Keratinocyte (primary cell): ENCODE results near the gene APBB2. TPM values are rescaled to one million over a fixed set of nuclear protein-coding genes. Genes with fewer than 3 reads are reported as not detected.

Experiments used
- DNase-seq: peaks from one replicate; pipeline ENCODE4 v3.0.0-alpha.2; 2011; ENCODE audit warnings: low read depth, missing footprints, low spot score
- FAIRE-seq: peaks from 2 replicates; lab custom pipeline; 2011; peaks lifted over from hg19 to GRCh38; lab: Jason Lieb, UNC
- H2AFZ ChIP-seq: 2 replicates; pipeline ENCODE4 v1.6.0; 2012; ENCODE audit warnings: low read length, control low read depth, inconsistent platforms; ENCODE audit not compliant: control insufficient read depth
- H3K27ac ChIP-seq: 2 replicates; pipeline ENCODE4 v1.5.1; 2011; ENCODE audit warnings: low read length; ENCODE audit not compliant: control insufficient read depth, insufficient read depth
- H3K27me3 ChIP-seq: 3 replicates; pipeline ENCODE4 v1.6.0; 2011; ENCODE audit warnings: low read length; ENCODE audit not compliant: control insufficient read depth, insufficient read depth; ENCODE audit errors: extremely low read depth
- H3K36me3 ChIP-seq, 2 experiments: 2 replicates in 1 of 2; 3 replicates in 1 of 2; pipeline ENCODE4 v1.5.1; 2011; ENCODE audit warnings: low read length in 2 of 2, mild to moderate bottlenecking in 1 of 2; ENCODE audit not compliant: control insufficient read depth in 2 of 2, insufficient read depth in 2 of 2; ENCODE audit errors: extremely low read depth in 1 of 2
- H3K4me1 ChIP-seq: 3 replicates; pipeline ENCODE4 v1.5.1; 2011; ENCODE audit warnings: low read length; ENCODE audit not compliant: control insufficient read depth, insufficient read depth; ENCODE audit errors: extremely low read depth
- H3K4me2 ChIP-seq: 3 replicates; pipeline ENCODE4 v1.6.0; 2011; ENCODE audit warnings: low read depth, low read length; ENCODE audit not compliant: control insufficient read depth, insufficient read depth; ENCODE audit errors: extremely low read depth
- H3K4me3 ChIP-seq, 3 experiments: fragments of 200-600 bp in 1 of 3; sonication (generic) in 1 of 3; 2 replicates in 2 of 3; 3 replicates in 1 of 3; pipeline ENCODE4 v1.5.1; 2011 to 2016; ENCODE audit warnings: low read length in 3 of 3, mild to moderate bottlenecking in 3 of 3, control low read depth in 2 of 3, inconsistent platforms in 1 of 3, low read depth in 1 of 3, mixed read lengths in 1 of 3, mixed run types in 1 of 3, moderate library complexity in 1 of 3; ENCODE audit not compliant: control insufficient read depth in 2 of 3, insufficient read depth in 2 of 3; ENCODE audit errors: extremely low read depth in 1 of 3
- H3K79me2 ChIP-seq: 2 replicates; pipeline ENCODE4 v1.6.0; 2012; ENCODE audit warnings: low read length; ENCODE audit not compliant: control insufficient read depth, insufficient read depth
- H3K9ac ChIP-seq: 3 replicates; pipeline ENCODE4 v1.6.0; 2011; ENCODE audit warnings: low read length; ENCODE audit not compliant: control insufficient read depth, insufficient read depth; ENCODE audit errors: extremely low read depth
- H3K9me1 ChIP-seq: 3 replicates; pipeline ENCODE4 v1.6.0; 2011; ENCODE audit warnings: low read length; ENCODE audit not compliant: control insufficient read depth, insufficient read depth; ENCODE audit errors: extremely low read depth
- H3K9me3 ChIP-seq: 2 replicates; pipeline ENCODE4 v1.5.1; 2012; ENCODE audit warnings: low read depth, low read length; ENCODE audit not compliant: control insufficient read depth
- H4K20me1 ChIP-seq: 3 replicates; pipeline ENCODE4 v1.6.0; 2011; ENCODE audit warnings: low read length; ENCODE audit not compliant: control insufficient read depth, insufficient read depth; ENCODE audit errors: extremely low read depth
- EZH2 ChIP-seq: IDR thresholded peaks from one replicate; pipeline ENCODE4 v1.6.1; 2012; ENCODE audit warnings: inconsistent platforms, mild to moderate bottlenecking, low read length, moderate library complexity
- dilution Hi-C: fragments of 300-500 bp; cut with MboI; formaldehyde crosslinking; loops from one replicate; pipeline ENCODE4 v1.7.0; 2020; ENCODE audit warnings: low sequenced_read_pairs; ENCODE audit not compliant: extremely low pct_ligation_motif_present
- polyA plus RNA-seq, 5 experiments: library from polyadenylated mRNA; depleted of rRNA in 3 of 5; stranded (reverse) in 3 of 5; stranded (forward) in 1 of 5; unstranded in 1 of 5; fragments of >200 nt; gene quantifications; 1 replicate in 1 of 5; 2 replicates in 3 of 5; 3 replicates in 1 of 5; pipeline versions ENCODE4 v1.2.1 to v1.2.3, GENCODE V29; 2011 to 2012; ENCODE audit warnings: missing spikeins in 2 of 5, low read depth in 1 of 5, low replicate concordance in 1 of 5
- TF ChIP-seq, protein P1 (sequence below), 3 experiments: IDR thresholded peaks in 1 of 3; conservative IDR thresholded peaks in 1 of 3; optimal IDR thresholded peaks in 1 of 3; 2 replicates in 2 of 3; 3 replicates in 1 of 3; pipeline versions ENCODE3 to v1.5.1; 2011; ENCODE audit warnings: low read length in 3 of 3, mild to moderate bottlenecking in 3 of 3, moderate library complexity in 2 of 3, control low read depth in 1 of 3, inconsistent platforms in 1 of 3; ENCODE audit not compliant: insufficient read depth in 2 of 3; ENCODE audit errors: extremely low read depth in 1 of 3

APBB2 gene
- polyA plus RNA-seq, 1 donor (not counting 4 experiments of a cell fraction or from before 2014, with no cell fraction given) = 57.3 TPM

DNA sequence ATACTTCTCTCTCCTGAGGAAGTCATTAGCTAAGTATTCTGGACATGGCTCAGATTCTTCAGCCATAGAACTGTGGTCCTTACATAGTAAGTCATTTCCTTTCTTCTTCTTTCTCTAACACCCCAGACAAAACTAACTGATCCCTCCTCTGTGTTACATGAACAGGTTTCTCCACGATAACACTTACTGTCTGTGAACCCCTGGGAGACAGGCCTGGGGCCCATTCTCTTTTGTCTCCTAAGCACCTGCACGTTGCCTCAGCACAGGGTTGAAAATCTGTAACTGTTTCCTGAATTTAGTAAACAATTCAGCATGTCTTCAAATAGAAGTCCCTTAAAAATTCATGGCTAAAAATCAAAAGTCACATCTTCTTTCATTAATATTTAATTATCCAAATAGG is 24.7 kb downstream of the APBB2 start:
- H3K27ac ChIP-seq = no peak overlapping the region
- dilution Hi-C loops = no loop called here
- peaks cover 99% of the 10 kb centered on the region for H3K79me2 ChIP-seq
- peaks cover 4% of the 10 kb centered on the region for H4K20me1 ChIP-seq
- H3K27me3 ChIP-seq = no peaks in the 10 kb centered on the region
- H3K4me1 ChIP-seq = peaks cover 16% of the 10 kb centered on the region
- H3K9me3 ChIP-seq = no peaks in the 10 kb centered on the region
- no peak overlapping the region for H2AFZ ChIP-seq
- H3K4me2 ChIP-seq = no peak overlapping the region
- FAIRE-seq = peak; percentile 69
- TF ChIP-seq, protein P1, sequence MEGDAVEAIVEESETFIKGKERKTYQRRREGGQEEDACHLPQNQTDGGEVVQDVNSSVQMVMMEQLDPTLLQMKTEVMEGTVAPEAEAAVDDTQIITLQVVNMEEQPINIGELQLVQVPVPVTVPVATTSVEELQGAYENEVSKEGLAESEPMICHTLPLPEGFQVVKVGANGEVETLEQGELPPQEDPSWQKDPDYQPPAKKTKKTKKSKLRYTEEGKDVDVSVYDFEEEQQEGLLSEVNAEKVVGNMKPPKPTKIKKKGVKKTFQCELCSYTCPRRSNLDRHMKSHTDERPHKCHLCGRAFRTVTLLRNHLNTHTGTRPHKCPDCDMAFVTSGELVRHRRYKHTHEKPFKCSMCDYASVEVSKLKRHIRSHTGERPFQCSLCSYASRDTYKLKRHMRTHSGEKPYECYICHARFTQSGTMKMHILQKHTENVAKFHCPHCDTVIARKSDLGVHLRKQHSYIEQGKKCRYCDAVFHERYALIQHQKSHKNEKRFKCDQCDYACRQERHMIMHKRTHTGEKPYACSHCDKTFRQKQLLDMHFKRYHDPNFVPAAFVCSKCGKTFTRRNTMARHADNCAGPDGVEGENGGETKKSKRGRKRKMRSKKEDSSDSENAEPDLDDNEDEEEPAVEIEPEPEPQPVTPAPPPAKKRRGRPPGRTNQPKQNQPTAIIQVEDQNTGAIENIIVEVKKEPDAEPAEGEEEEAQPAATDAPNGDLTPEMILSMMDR (optimal IDR thresholded peaks at IDR 0.05 in 1 of 3, IDR thresholded peaks at IDR 0.05 in 1 of 3, conservative IDR thresholded peaks at IDR 0.05 in 1 of 3; ENCODE audit: extremely low read depth in 1 of 3, insufficient read depth in 2 of 3, low read length in 3 of 3) = no peak
- no peak for TF ChIP-seq EZH2
- H3K9ac ChIP-seq = no peak overlapping the region
- H3K4me3 ChIP-seq = no peak overlapping the region
- peaks cover 0 to 3% of the 10 kb centered on the region in 2 experiments for H3K36me3 ChIP-seq
- H3K9me1 ChIP-seq = no peaks in the 10 kb centered on the region
- no peak for DNase-seq

DNA sequence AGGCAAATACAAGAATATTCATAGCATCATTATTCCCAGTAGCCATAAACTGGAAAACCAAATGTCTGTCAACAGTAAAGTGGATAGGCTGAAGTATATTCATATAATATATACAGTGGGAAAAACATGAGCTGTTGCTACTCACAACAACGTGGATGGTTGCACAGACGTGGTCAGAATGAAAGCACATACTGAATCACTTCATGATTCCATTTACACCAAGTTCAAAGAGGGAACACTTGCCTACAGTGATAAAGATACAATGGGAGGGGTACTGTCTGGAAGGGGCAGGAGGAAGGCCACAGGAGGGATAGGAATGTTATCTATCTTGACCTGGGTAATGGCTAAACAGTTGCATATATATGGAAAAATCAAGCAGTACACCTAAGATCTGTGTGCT is 25.3 kb downstream of the APBB2 start:
- dilution Hi-C loops = no loop called here
- peaks cover 99% of the 10 kb centered on the region for H3K79me2 ChIP-seq
- FAIRE-seq = no peak

More for the DNA sequence above, 25.3 kb downstream of the APBB2 start:
- DNase-seq = no peak
- no peaks in the 10 kb centered on the region for H3K9me1 ChIP-seq
- H4K20me1 ChIP-seq = peaks cover 4% of the 10 kb centered on the region
- H3K4me2 ChIP-seq = no peak overlapping the region
- no peak overlapping the region for H2AFZ ChIP-seq
- H3K4me1 ChIP-seq = peaks cover 16% of the 10 kb centered on the region
- H3K9ac ChIP-seq = no peak overlapping the region
- no peak overlapping the region for H3K4me3 ChIP-seq
- TF ChIP-seq, protein P1 (optimal IDR thresholded peaks at IDR 0.05 in 1 of 3, IDR thresholded peaks at IDR 0.05 in 1 of 3, conservative IDR thresholded peaks at IDR 0.05 in 1 of 3; ENCODE audit: extremely low read depth in 1 of 3, insufficient read depth in 2 of 3, low read length in 3 of 3) = no peak
- no peak for TF ChIP-seq EZH2
- H3K36me3 ChIP-seq = peaks cover 0 to 8% of the 10 kb centered on the region in 2 experiments
- no peak overlapping the region for H3K27ac ChIP-seq
- no peaks in the 10 kb centered on the region for H3K9me3 ChIP-seq
- H3K27me3 ChIP-seq = no peaks in the 10 kb centered on the region
